ENCODE measurements around the gene ZDHHC5.

ZDHHC5 gene

DNA sequence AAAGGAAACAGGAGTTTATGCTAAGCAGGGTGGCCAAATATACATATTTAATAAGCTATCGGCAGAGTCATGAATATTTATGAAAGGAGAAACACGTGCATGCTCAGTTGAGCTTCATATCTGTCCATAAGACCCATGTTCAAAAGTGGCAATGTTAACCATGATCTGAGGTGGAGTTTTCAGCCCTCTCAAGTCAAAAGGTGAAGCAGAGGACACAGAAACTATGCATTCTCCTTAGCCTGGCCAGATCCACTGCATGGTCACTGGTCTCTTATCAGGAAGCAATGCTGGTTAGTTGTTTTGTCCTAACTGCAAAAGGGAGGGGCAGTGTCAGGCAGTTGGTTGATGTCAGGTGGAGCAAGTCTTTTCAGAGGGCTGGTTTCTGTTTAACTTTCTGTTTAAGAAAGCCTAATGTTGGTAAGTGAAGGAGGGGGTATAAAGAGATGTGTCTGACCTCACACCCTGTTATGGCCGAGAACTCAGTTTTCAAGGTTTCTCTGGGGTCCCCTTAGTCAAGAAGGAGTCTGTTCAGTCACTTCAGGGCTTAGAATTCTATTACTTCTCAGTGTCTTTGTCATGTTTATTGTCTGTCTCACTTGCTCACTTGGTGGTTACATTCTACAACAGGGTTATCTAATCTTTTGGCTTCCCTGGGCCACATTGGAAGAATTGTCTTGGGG is 67.8 kb downstream of the ZDHHC5 start:
- no peak for DNase-seq

DNA sequence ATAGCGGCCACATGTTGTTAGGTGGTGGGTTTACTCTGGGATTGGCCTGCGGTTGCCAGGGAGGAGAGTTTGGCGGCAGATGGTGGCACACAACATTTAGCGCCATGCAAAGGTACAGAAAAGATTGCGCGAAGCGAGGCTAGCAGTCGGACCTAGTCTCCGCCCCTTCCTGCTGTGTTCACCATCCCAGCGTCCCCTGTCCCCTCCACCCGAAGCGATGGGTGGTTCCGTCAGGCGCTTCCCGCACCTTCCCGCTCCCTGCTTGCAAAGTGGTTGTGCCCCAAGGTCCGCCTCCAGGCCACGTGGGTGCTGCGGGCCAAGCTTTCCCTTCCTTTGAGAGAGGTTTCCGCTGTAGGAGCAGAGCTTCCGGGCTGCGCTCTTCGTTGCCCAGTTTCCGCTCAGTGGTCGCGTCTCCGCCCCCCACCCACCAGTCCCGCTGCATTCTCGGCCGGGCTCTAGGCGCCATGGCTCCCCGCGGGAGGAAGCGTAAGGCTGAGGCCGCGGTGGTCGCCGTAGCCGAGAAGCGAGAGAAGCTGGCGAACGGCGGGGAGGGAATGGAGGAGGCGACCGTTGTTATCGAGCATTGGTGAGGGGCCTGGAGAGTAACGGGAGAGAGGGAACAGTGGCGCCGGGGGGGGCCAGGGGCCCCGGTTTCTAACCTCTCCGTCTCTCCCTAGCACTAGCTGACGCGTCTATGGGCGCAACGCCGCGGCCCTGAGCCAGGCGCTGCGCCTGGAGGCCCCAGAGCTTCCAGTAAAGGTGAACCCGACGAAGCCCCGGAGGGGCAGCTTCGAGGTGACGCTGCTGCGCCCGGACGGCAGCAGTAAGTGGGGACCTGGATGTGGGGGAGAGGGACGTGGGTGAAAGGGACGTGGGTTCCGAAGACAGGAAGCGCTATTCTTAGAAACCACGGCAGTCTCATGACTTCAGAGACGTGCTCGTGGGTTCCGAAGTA is 73.5 kb downstream of the ZDHHC5 start, which contains the start of gene SELENOH:
Gene SELENOH (plus strand): TSS at position 360 of the 955 bp plus-strand sequence. CDS start 105 bp downstream, at position 465.
- DNase-seq: peak; percentile 95 to 98

DNA sequence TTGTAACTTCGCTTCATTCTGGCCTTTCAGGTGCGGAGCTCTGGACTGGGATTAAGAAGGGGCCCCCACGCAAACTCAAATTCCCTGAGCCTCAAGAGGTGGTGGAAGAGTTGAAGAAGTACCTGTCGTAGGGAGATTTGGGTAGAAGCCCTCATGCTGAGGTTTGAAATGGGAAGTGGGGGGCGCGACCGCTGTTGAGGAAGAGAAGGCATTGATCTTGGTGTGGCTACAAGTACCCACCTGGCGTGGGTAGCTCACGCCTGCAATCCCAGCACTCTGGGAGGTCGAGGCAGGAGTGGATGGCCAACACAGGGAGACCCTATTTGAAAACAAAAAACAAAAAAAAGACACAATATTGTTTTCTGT is 74.2 kb downstream of the ZDHHC5 start:
- no peak for DNase-seq

DNA sequence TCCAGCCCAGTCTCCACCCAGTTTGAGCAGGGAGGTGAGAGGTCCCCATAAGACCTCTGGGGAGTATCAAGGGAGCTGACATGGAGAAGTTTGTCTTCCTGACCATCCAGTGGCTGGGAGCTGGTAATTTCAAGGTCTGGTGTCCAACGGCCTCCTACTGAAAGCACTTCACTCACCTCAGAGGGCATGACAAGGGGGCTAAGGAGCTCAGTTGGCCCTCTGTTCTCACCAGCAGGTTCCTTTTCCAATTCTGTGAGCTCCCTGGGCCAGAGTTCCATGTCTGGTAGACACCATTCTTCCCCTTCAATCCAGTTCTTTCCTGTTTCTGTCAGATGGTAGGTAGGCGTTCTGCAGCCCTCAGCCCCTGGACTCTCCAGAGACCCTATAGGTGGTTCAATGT is 76.4 kb downstream of the ZDHHC5 start:
- no peak for DNase-seq

DNA sequence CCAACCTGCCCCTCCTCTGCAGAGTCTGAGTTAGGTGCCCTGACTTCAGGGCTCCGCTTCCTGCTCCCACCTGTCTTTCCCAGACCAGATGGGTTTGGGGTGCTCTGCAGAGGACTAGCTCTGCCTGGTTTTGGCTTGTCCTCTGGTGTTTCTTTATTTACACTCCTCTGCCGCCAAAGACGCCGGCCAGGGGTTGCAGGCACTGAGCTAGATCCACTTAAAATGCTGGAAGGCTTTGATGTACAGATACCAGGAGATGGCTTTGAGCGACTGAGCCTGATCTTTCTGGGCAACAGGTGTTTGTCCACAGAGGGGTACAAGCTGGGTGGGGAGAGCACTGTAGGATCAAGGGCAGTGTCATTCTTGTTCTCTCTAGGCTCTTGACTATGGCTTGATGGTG is 77.3 kb downstream of the ZDHHC5 start:
- DNase-seq: no peak

DNA sequence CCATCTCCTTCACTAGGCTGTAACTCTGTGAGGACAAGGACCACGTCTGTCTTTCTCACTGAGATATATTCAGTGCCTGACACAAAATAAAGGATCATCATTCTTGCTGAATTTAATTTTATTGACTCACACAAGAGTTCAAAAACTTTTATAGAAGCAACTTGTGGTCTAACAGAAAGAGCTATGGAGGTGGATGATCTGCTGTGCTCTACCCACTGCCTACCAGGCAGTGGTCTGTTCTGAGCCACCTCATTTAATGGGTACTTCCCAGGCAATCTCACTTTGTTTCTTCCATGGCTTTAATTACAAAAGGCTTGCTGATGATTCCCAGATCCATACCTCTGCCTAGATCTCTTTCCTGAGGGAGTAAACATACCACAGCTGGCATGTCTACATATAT is 79.0 kb downstream of the ZDHHC5 start:
- no peak for DNase-seq
